VCaP (cell line): ENCODE data around the gene KRT6C.
A peak's percentile ranks its signal among the peaks of the same experiment; 100 is the strongest.

Experiments used
- H3K27ac ChIP-seq: fragments of 450-650 bp; 2 replicates; pipeline ENCODE4 v1.5.1; 2017
- CTCF ChIP-seq: fragments of 450-650 bp; conservative IDR thresholded peaks from 2 replicates; pipeline ENCODE4 v1.5.1; 2017; ENCODE audit warnings: mild to moderate bottlenecking, moderate library complexity

The KRT6C gene

GRCh38 chr12:52446367-52447045, 27.1 kb downstream of the KRT6C start:
- no peak overlapping the region for H3K27ac ChIP-seq
- no peak for TF ChIP-seq CTCF

- TF ChIP-seq CTCF, result no peak
- H3K27ac ChIP-seq, result peak overlapping the region; percentile 67; the same call in 1 of the 2 replicates
Measured at GRCh38 chr12:52445876-52446275, 27.7 kb downstream of the KRT6C start.

- TF ChIP-seq CTCF, result no peak
- H3K27ac ChIP-seq, result peak overlapping the region; percentile 67
Measured at GRCh38 chr12:52444647-52445595, 28.7 kb downstream of the KRT6C start.

- TF ChIP-seq CTCF, result no peak
- H3K27ac ChIP-seq, result peak overlapping the region; percentile 67
Measured at GRCh38 chr12:52443966-52444365, 29.6 kb downstream of the KRT6C start.

- no peak overlapping the region for H3K27ac ChIP-seq
- no peak for TF ChIP-seq CTCF
Measured at GRCh38 chr12:52442600-52443061, 31.0 kb downstream of the KRT6C start.

- TF ChIP-seq CTCF, result no peak
- H3K27ac ChIP-seq, result no peak overlapping the region
Measured at GRCh38 chr12:52441320-52441911, 32.2 kb downstream of the KRT6C start.

GRCh38 chr12:52440821-52441319, 32.7 kb downstream of the KRT6C start:
- H3K27ac ChIP-seq, result no peak overlapping the region
- no peak for TF ChIP-seq CTCF
